CD4-positive, alpha-beta T cell treated with Interleukin-17A for 4 hours (primary cell): ENCODE data around the gene ZNF45.
A peak's percentile ranks its signal among the peaks of the same experiment; 100 is the strongest.
"Not testable (repeated sequence)": the region's sequence is repeated elsewhere in the genome, so short reads cannot be mapped to it uniquely, and the experiment has no call there.

Experiments
- DNase-seq: peaks from one replicate; pipeline ENCODE4 v3.0.0-alpha.2; 2020; ENCODE audit warnings: mixed read lengths

ZNF45 gene

DNA sequence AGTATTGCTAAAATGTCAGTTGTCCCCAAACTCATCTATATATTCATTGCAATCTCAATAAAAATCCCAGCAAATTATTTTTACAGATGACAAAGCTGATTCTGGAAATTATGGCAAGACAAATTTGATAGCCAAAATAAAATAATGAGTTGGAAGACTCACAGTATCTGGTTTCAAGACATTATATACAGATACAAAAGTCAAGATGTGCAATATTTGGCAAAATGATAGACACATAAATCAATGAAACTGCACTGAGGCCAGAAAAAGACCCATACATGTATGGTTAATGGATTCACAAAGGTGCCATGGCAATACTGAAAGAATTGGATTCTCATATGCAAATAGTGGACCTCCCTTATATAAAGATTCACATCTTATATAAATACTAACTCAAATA lies 24.2 kb downstream of the ZNF45 start:
- DNase-seq: no peak

GRCh38 chr19:43908659-43909058 lies 26.4 kb downstream of the ZNF45 start:
- DNase-seq: no peak

DNA sequence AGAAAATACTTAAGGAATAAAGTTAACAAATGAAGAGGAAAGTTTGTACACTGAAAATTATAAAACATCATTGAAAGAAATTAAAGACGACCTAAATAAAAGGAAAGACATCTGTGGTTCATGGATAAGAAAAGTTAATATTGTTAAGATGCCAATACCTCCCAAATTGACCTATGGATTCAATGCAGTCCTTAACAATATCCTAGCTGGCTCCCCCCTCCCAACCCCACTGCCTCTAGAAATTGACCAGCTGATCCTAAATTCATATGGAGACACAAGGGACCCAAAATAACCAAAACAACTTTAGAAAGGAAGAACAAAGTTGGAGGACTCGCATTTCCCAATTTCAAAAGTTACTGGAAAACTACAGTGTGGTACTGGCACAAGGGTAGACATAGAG lies 28.3 kb downstream of the ZNF45 start:
- DNase-seq: no peak

DNA sequence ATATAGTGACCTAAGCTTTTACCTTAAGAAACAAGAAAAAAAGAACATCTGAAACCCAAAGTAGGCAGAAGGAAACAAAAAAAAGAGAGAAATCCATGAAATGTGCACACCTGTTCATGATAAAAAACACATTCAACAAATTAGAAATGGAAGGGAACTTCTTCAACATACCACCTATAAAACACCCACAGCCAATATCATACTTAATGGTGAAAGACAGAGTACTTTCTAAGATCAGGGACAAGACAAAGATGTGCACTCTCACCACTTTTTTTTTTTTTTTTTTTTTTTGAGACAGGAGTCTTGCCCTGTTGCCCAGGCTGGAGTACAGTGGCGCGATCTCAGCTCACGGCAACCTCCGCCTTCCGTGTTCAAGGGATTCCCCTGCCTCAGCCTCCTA lies 29.2 kb downstream of the ZNF45 start:
- DNase-seq: no peak

GRCh38 chr19:43902399-43902798 lies 32.7 kb downstream of the ZNF45 start:
- DNase-seq: no peak

GRCh38 chr19:43901395-43902390 lies 33.4 kb downstream of the ZNF45 start:
- DNase-seq: peak; percentile 77

DNA sequence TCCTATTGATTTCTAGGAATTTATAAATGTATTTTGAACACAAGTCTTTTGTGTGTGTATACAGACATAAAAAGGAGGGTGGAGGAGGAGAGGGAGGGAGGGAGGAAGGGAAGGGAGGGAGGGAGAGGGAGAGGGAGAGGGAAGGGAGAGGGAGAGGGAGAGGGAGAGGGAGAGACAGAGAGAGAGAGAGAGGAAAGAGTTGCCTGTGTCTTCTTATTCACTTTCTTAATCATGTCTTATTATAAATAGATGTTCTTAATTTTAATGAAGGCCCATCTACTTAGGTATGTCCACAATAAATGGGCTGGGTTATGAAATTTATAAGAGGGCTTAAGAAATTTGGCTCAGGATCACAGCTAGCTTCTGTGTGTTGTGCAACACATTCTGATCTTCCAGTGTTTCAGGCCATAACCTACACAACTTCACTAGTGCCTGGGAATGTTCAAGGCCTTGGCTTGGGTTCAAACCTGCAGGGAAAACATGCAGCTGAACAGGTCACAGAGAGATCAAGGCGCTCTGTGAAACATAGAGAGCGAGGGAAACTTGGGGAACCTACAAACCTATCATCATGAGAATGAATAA lies 39.3 kb downstream of the ZNF45 start:
- DNase-seq: no peak

- no peak for DNase-seq
Measured at GRCh38 chr19:43883864-43884263, 51.2 kb downstream of the ZNF45 start, which contains the start of gene ZNF404. TSS of gene ZNF404 (minus strand) at chr19:43883964.

DNA sequence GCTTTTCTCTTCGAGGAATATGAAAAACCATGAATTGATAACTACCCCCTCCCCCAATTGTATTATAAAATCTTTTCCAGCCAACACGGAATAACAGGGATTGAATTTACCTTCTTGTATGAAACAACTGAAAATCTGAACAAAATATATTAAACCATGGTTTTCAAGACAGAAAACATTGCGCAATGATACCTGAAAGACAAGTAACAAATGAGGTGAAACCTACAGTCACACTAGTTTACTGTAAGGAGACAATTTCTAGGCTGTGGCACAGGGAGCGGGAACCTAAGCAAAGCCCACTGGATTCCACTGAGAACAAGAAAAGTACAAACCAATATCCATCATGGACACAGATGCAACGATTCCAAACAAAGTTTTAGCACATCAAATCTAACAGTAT lies 54.6 kb downstream of the ZNF45 start:
- no peak for DNase-seq

GRCh38 chr19:43872547-43873336 lies 62.3 kb downstream of the ZNF45 start:
- no peak for DNase-seq

DNA sequence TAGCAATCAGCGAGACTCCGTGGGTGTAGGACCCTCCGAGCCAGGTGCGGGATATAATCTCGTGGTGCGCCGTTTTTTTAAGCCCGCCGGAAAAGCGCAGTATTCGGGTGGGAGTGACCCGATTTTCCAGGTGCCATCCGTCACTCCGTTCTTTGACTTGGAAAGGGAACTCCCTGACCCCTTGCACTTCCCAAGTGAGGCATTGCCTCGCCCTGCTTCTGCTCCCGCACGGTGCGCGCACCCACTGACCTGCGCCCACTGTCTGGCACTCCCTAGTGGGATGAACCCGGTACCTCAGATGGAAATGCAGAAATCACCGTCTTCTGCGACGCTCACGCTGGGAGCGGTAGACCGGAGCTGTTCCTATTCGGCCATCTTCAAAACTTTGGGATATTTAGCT lies 68.2 kb downstream of the ZNF45 start:
- not testable (repeated sequence) for DNase-seq
